WI38 (cell line): ENCODE data around the gene NANP.
"Not testable (repeated sequence)": the region's sequence is repeated elsewhere in the genome, so short reads cannot be mapped to it uniquely, and the experiment has no call there.

Experiments used
- H3K4me3 ChIP-seq: 2 replicates; pipeline ENCODE4 v1.5.1; 2011; ENCODE audit warnings: low read depth, mild to moderate bottlenecking, control low read depth, low read length
- CTCF ChIP-seq: IDR thresholded peaks from 2 replicates; pipeline ENCODE4 v1.5.1; 2012; ENCODE audit warnings: low read depth, mild to moderate bottlenecking, control low read depth, low read length

Gene NANP

DNA sequence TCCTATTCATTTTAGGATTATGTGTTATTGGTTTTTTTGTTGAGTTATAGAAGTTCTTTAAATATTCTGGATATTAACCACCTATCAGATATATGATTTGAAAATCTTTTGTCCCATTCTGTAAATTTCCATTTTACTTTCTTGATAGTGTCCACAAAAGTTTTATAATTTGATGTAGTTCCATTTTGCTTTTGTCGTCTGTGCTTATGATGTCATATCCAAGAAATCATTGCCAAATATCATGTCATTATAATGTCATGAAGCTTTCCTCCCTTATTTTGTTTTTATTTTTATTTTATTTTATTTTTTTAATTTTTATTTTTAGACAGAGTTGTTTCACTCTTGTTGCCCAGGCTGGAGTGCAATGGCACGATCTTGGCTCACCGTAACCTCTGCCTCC, 21.0 kb upstream of the NANP start:
- H3K4me3 ChIP-seq: no peak overlapping the region
- TF ChIP-seq CTCF: no peak

DNA sequence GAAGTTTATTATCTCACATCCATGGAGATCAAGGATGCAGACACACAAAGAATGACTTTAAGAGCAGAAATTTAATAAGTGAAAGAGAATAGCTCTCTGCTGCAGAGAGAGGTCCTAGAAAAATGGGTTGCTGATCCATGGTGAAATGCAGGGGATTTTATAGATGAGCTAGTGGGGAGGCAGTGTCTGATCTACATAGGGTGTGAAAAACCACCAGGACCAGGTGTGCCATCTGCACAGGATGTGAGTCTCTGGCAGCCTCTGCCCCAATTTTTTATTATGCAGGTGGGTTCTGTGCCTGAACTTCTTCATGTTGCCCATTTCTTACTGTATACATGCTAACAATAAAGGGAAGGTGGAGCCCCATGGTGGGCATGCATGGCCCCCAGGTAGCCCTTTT, 19.9 kb upstream of the NANP start:
- TF ChIP-seq CTCF: no peak
- H3K4me3 ChIP-seq: no peak overlapping the region

GRCh38 chr20:25637247-25637646, 13.4 kb upstream of the NANP start:
- no peak for TF ChIP-seq CTCF
- H3K4me3 ChIP-seq: no peak overlapping the region

GRCh38 chr20:25632940-25633790, 9.4 kb upstream of the NANP start:
- no peak for TF ChIP-seq CTCF
- H3K4me3 ChIP-seq: no peak overlapping the region

DNA sequence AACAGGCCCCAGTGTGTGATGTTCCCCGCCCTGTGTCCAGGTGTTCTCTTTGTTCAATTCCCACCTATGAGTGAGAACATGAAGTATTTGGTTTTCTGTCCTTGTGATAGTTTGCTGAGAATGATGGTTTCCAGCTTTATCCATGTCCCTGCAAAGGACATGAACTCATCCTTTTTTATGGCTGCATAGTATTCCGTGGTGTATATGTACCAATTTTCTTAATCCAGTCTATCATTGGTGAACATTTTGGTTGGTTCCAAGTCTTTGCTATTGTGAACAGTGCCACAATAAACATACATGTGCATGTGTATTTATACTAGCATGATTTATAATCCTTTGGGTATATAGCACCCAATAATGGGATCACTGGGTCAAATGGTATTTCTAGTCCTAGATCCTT, 6.8 kb upstream of the NANP start:
- H3K4me3 ChIP-seq: not testable (repeated sequence)

DNA sequence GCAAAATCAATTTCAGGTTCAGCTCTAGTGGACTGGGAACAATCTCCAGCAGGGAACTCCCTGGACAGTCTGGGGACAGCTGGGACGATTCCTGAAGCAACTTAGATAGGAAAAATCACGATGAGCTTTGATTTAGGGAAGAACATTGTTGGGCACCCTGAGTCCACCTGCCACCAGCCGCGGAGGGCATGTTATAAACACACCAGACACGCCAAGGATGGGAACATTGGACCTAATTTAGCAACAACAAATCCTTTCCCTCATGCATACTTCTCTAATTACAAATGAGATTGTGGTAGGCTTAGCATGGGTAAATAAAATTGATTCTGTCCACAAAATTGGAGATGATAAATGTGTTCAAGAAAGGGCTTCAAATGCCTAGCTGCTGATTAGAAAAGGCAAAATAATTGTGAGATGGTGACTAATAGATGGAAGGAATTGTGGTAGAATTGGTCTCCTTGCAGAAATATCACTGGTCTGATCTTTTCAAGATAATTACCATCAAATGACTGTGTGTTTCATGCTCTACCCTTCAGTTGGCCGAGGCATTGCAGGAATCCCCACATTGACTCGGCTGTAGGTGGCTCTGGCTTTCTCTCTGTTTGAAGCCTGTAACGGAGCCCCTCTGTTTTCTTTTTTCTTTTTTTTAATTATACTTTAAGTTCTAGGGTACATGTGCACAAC, 6.1 kb upstream of the NANP start:
- H3K4me3 ChIP-seq: no peak overlapping the region
- TF ChIP-seq CTCF: no peak

- TF ChIP-seq CTCF: no peak
These were observed 3.0 kb upstream of the NANP start for GRCh38 chr20:25626779-25627178.

More at GRCh38 chr20:25626779-25627178, 3.0 kb upstream of the NANP start:
- no peak overlapping the region for H3K4me3 ChIP-seq
